KMS-11 (cell line): ENCODE measurements around the gene RETREG1.

Source experiments
- H2AFZ ChIP-seq: fragments of 200-600 bp; sonication (generic); 2 replicates; pipeline ENCODE4 v1.6.1; 2016; ENCODE audit warnings: antibody characterized with exemption, mixed run types, low read depth
- H3K27ac ChIP-seq: fragments of 200-600 bp; sonication (generic); 2 replicates; pipeline ENCODE4 v1.6.1; 2016; ENCODE audit warnings: mild to moderate bottlenecking, mixed run types
- H3K27me3 ChIP-seq: fragments of 200-600 bp; sonication (generic); 2 replicates; pipeline ENCODE4 v1.6.1; 2017; ENCODE audit warnings: mild to moderate bottlenecking, low read depth, mixed run types, moderate library complexity; ENCODE audit not compliant: insufficient read depth
- H3K36me3 ChIP-seq: fragments of 200-600 bp; sonication (generic); 2 replicates; pipeline ENCODE4 v1.6.1; 2017; ENCODE audit warnings: mild to moderate bottlenecking, mixed run types; ENCODE audit not compliant: insufficient read depth
- H3K4me1 ChIP-seq: fragments of 200-600 bp; sonication (generic); 2 replicates; pipeline ENCODE4 v1.6.1; 2016; ENCODE audit warnings: mild to moderate bottlenecking, low read depth, mixed run types; ENCODE audit not compliant: poor library complexity, severe bottlenecking
- H3K4me2 ChIP-seq: fragments of 200-600 bp; sonication (generic); 2 replicates; pipeline ENCODE4 v1.7.0; 2016; ENCODE audit warnings: mild to moderate bottlenecking, mixed run types
- H3K4me3 ChIP-seq: fragments of 200-600 bp; sonication (generic); IDR thresholded peaks from 2 replicates; pipeline ENCODE4 v1.6.1; 2017; ENCODE audit warnings: low read depth, low read length, mixed read lengths; ENCODE audit not compliant: insufficient read depth
- H3K79me2 ChIP-seq: fragments of 200-600 bp; sonication (generic); 2 replicates; pipeline ENCODE4 v1.6.1; 2016; ENCODE audit warnings: low read depth, mixed run types; ENCODE audit not compliant: insufficient read depth
- H3K9ac ChIP-seq: fragments of 200-600 bp; sonication (generic); 2 replicates; pipeline ENCODE4 v1.6.1; 2016; ENCODE audit warnings: mild to moderate bottlenecking, mixed run types
- H4K20me1 ChIP-seq: fragments of 200-600 bp; sonication (generic); 2 replicates; pipeline ENCODE4 v1.6.1; 2016; ENCODE audit warnings: mild to moderate bottlenecking, mixed run types; ENCODE audit not compliant: insufficient read depth
- TF ChIP-seq, protein P1 (sequence below): fragments of 200-600 bp; sonication (generic); conservative IDR thresholded peaks from 2 replicates; pipeline ENCODE4 v1.6.1; 2017; ENCODE audit warnings: low read depth, mild to moderate bottlenecking, antibody characterized with exemption, low read length, moderate library complexity, mixed read lengths

The RETREG1 gene

DNA sequence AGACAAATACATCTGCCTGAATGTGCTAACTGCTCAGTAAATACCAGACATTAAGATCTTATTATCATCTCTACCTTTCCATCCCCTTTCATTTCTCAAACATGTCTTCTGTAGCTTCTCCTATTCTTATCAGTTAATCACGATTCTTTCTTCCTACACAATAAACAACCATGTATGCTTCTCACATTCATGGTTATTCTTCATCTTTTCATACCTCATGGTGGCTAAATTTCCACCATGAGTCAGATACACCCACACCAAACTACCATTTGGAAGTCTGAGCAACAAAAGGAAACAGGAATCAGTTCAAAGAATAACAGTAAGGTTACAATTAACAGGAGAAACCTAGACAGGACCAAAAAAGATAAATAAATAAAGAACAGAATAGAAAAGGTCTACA, 158.9 kb downstream of the RETREG1 start:
- Histone ChIP-seq H3K9ac (no peak overlapping the region), H3K27ac (no peak overlapping the region), H3K4me2 (no peak overlapping the region), H3K4me1 (peaks cover 31% of the 10 kb centered on the region), H4K20me1 (peaks cover 5% of the 10 kb centered on the region; the same call in 1 of the 2 replicates), H3K4me3 (no peak overlapping the region), H2AFZ (no peak overlapping the region), H3K79me2 (peaks cover 45% of the 10 kb centered on the region), H3K27me3 (no peaks in the 10 kb centered on the region), H3K36me3 (peaks cover 13% of the 10 kb centered on the region; the same call in 1 of the 2 replicates)
- TF ChIP-seq, protein P1, sequence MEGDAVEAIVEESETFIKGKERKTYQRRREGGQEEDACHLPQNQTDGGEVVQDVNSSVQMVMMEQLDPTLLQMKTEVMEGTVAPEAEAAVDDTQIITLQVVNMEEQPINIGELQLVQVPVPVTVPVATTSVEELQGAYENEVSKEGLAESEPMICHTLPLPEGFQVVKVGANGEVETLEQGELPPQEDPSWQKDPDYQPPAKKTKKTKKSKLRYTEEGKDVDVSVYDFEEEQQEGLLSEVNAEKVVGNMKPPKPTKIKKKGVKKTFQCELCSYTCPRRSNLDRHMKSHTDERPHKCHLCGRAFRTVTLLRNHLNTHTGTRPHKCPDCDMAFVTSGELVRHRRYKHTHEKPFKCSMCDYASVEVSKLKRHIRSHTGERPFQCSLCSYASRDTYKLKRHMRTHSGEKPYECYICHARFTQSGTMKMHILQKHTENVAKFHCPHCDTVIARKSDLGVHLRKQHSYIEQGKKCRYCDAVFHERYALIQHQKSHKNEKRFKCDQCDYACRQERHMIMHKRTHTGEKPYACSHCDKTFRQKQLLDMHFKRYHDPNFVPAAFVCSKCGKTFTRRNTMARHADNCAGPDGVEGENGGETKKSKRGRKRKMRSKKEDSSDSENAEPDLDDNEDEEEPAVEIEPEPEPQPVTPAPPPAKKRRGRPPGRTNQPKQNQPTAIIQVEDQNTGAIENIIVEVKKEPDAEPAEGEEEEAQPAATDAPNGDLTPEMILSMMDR: no peak

DNA sequence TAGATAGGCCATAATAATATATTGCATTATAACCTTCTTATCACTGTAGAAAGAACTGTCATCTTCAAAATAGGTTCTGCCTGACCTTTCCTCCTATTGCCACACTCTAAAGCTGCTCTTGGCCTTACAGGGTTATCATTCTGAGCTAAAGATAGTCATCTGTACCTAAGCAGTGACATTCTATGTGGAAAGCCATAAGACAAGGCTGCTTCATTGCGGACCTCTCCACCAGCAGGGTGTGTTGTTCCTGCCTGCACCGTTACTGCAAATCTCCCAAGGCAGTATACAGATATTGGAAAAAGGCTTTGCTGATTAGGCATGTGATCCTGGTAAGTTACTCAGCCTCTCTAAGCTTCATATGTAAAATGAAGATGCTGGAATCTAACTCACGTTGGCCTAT, 159.3 kb downstream of the RETREG1 start:
- Histone ChIP-seq H3K27ac (no peak overlapping the region), H3K36me3 (peaks cover 9% of the 10 kb centered on the region; the same call in 1 of the 2 replicates), H3K4me1 (peaks cover 28% of the 10 kb centered on the region), H3K9ac (no peak overlapping the region), H3K4me2 (no peak overlapping the region), H4K20me1 (peaks cover 5% of the 10 kb centered on the region; the same call in 1 of the 2 replicates), H3K27me3 (no peaks in the 10 kb centered on the region), H3K79me2 (peaks cover 42% of the 10 kb centered on the region), H3K4me3 (no peak overlapping the region), H2AFZ (no peak overlapping the region)
- TF ChIP-seq, protein P1: no peak

GRCh38 chr5:16456103-16456832, 160.5 kb downstream of the RETREG1 start:
- no peak overlapping the region for H3K27ac ChIP-seq
- no peaks in the 10 kb centered on the region for H3K27me3 ChIP-seq
- H3K79me2 ChIP-seq: peaks cover 35% of the 10 kb centered on the region
- H3K9ac ChIP-seq: no peak overlapping the region
- TF ChIP-seq, protein P1: peak; percentile 92
- peaks cover 5% of the 10 kb centered on the region; the same call in 1 of the 2 replicates for H4K20me1 ChIP-seq
- H3K4me1 ChIP-seq: peaks cover 16% of the 10 kb centered on the region
- no peak overlapping the region for H3K4me3 ChIP-seq
- no peak overlapping the region for H2AFZ ChIP-seq
- H3K36me3 ChIP-seq: peaks cover 15% of the 10 kb centered on the region; the same call in 1 of the 2 replicates
- H3K4me2 ChIP-seq: no peak overlapping the region

DNA sequence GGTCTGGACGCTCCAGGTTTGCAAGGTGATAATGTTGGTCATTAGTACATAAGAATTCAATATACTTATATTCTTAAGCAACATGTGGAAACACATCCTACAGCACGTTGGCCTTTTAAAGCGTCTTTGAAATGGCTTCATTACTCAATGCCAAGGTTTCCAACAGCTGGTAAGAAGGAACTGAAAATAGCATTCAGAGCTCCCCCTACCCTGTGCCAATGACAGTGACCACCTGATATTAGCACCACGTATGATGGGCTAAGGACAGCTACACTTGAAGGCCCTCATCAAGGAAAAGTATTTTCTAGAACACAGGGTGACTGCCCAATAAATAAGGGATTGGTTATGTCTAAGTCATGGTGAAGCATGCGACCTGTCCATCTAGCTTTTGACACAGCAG, 161.1 kb downstream of the RETREG1 start:
- peaks cover 35% of the 10 kb centered on the region for H3K79me2 ChIP-seq
- H3K36me3 ChIP-seq: peaks cover 15% of the 10 kb centered on the region; the same call in 1 of the 2 replicates
- H4K20me1 ChIP-seq: peaks cover 5% of the 10 kb centered on the region; the same call in 1 of the 2 replicates
- H3K4me3 ChIP-seq: no peak overlapping the region
- TF ChIP-seq, protein P1: no peak
- peaks cover 10% of the 10 kb centered on the region for H3K4me1 ChIP-seq
- H2AFZ ChIP-seq: no peak overlapping the region
- H3K27me3 ChIP-seq: no peaks in the 10 kb centered on the region
- no peak overlapping the region for H3K9ac ChIP-seq
- no peak overlapping the region for H3K27ac ChIP-seq
- no peak overlapping the region for H3K4me2 ChIP-seq
